ENCODE data around the gene LAMB1. TPM values are rescaled to one million over a fixed set of nuclear protein-coding genes. Genes with fewer than 3 reads are reported as not detected.
"Not testable (repeated sequence)": the region's sequence is repeated elsewhere in the genome, so short reads cannot be mapped to it uniquely, and the experiment has no call there.

The LAMB1 gene
- total and polyA plus RNA-seq, 2 of the 13 experiments (the other 11 are each of a cell fraction or from before 2014, with no cell fraction given), result 109 to 124 TPM

- FAIRE-seq, result no peak
- ChIA-PET POLR2A (no interaction called here), CTCF (ENCODE audit: low intra/inter-chr PET ratio, low total read pairs) (no interaction called here)
- in situ Hi-C loops (cut with HindIII; ENCODE audit: extremely low pct_ligation_motif_present, low pct_unique_long_range_greater_than_20kb) (no loop called here), intact Hi-C loops (cut with micrococcal nuclease; ENCODE audit: unreplicated experiment) (no loop called here)
- no peaks in the 10 kb centered on the region for H3K4me1 ChIP-seq (ENCODE audit: insufficient read depth, low read length)
- H3K9me3 ChIP-seq (ENCODE audit: low read length), result no peaks in the 10 kb centered on the region
- no peaks in the 10 kb centered on the region for H3K79me2 ChIP-seq (ENCODE audit: insufficient read depth, low read length)
- no peak for ATAC-seq
- TF ChIP-seq ZBTB25 (CRISPR knock-in tag; IDR thresholded peaks at IDR 0.05) (no peak), ZNF317 (CRISPR knock-in tag; IDR thresholded peaks at IDR 0.05) (no peak), KDM3A (CRISPR knock-in tag; IDR thresholded peaks at IDR 0.05; ENCODE audit: low read depth) (no peak), ZBTB38 (CRISPR knock-in tag; IDR thresholded peaks at IDR 0.05) (no peak), NR2F6 (IDR thresholded peaks at IDR 0.05) (no peak), NR2F6 (CRISPR knock-in tag; IDR thresholded peaks at IDR 0.05) (no peak), ZNF549 (CRISPR knock-in tag; IDR thresholded peaks at IDR 0.05) (no peak), TP53 (CRISPR knock-in tag; conservative IDR thresholded peaks at IDR 0.05) (no peak), ZNF510 (CRISPR knock-in tag; IDR thresholded peaks at IDR 0.05; ENCODE audit: low read depth) (no peak), SRY (CRISPR knock-in tag; IDR thresholded peaks at IDR 0.05) (no peak), ZNF331 (CRISPR knock-in tag; IDR thresholded peaks at IDR 0.05) (no peak)
- no peaks in the 10 kb centered on the region; a peak in 1 of 5 replicates for H3K27me3 ChIP-seq (ENCODE audit: control insufficient read depth in 1 of 2, insufficient read depth in 2 of 2, low read length in 2 of 2)
- no peak overlapping the region for H2AFZ ChIP-seq (ENCODE audit: low read length)
- no TSS peak for BruUV-seq (replicated peaks)
- H3K4me3 ChIP-seq (replicated peaks in 1 of 3; ENCODE audit: insufficient read depth in 1 of 3, low read depth in 2 of 3, low read length in 3 of 3), result no peak overlapping the region
- H3K4me2 ChIP-seq (ENCODE audit: low read depth, low read length), result no peak overlapping the region
- H3K9ac ChIP-seq (ENCODE audit: insufficient read depth, low read depth, low read length), result no peak overlapping the region
- no peak for DNase-seq (ENCODE audit: low spot score)
- peaks cover 10 to 61% of the 10 kb centered on the region in 2 experiments for H3K36me3 ChIP-seq (replicated peaks in 1 of 2; ENCODE audit: control insufficient read depth in 1 of 2, insufficient read depth in 2 of 2, low read length in 2 of 2)
- H4K20me1 ChIP-seq (ENCODE audit: insufficient read depth, low read length), result no peaks in the 10 kb centered on the region
- 100% methylated on average over 1 of the region's 1 CpG for WGBS (ENCODE audit: low lambda C conversion rate)
- H3K27ac ChIP-seq (ENCODE audit: extremely low read length, insufficient read depth, low read length), result no peak overlapping the region
These were observed 80.1 kb downstream of the LAMB1 start for GRCh38 chr7:107922886-107923285.

- H3K27me3 ChIP-seq (ENCODE audit: control insufficient read depth in 1 of 2, insufficient read depth in 2 of 2, low read length in 2 of 2); H3K9ac ChIP-seq (ENCODE audit: insufficient read depth, low read depth, low read length); CTCF ChIA-PET (ENCODE audit: low intra/inter-chr PET ratio, low total read pairs); FAIRE-seq; H3K9me3 ChIP-seq (ENCODE audit: low read length); H3K79me2 ChIP-seq (ENCODE audit: insufficient read depth, low read length); H4K20me1 ChIP-seq (ENCODE audit: insufficient read depth, low read length); DNase-seq (ENCODE audit: low spot score); BruUV-seq (replicated peaks); H3K4me2 ChIP-seq (ENCODE audit: low read depth, low read length); POLR2A ChIA-PET; H2AFZ ChIP-seq (ENCODE audit: low read length); H3K27ac ChIP-seq (ENCODE audit: extremely low read length, insufficient read depth, low read length); ATAC-seq; H3K4me3 ChIP-seq (replicated peaks in 1 of 3; ENCODE audit: insufficient read depth in 1 of 3, low read depth in 2 of 3, low read length in 3 of 3); H3K4me1 ChIP-seq (ENCODE audit: insufficient read depth, low read length); in situ Hi-C loops (cut with HindIII; ENCODE audit: extremely low pct_ligation_motif_present, low pct_unique_long_range_greater_than_20kb): not testable (repeated sequence)
- intact Hi-C loops (cut with micrococcal nuclease; ENCODE audit: unreplicated experiment), result loop anchor here (2.0 kb wide), 1 partner anchor 73 kb away; no protein-coding TSS in a partner anchor
- H3K36me3 ChIP-seq (replicated peaks in 1 of 2; ENCODE audit: control insufficient read depth in 1 of 2, insufficient read depth in 2 of 2, low read length in 2 of 2), result peaks cover 16 to 62% of the 10 kb centered on the region in 2 experiments
- WGBS (ENCODE audit: low lambda C conversion rate), result 50% methylated on average over 2 of the region's 2 CpGs
These were observed 81.1 kb downstream of the LAMB1 start for GRCh38 chr7:107921826-107922225.

Data from HepG2 (cell line).